IMR-90 (cell line): ENCODE measurements around the gene GBP7. TPM values are rescaled to one million over a fixed set of nuclear protein-coding genes. Genes with fewer than 3 reads are reported as not detected.
A peak's percentile ranks its signal among the peaks of the same experiment; 100 is the strongest.

Experiments
- ATAC-seq: fragments of 200-7000 bp; cut with Tn5 transposase; 2 replicates; pipeline ENCODE4 v1.9.1; 2020; ENCODE audit warnings: low read depth, mild to moderate bottlenecking, moderate library complexity
- BruUV-seq: library from RNA; stranded (reverse); fragments of 400-500 nt; replicated peaks from 2 replicates; lab custom pipeline; 2021; lab: Mats Ljungman, UMichigan
- CTCF ChIA-PET: fragments of 300-600 bp; formaldehyde crosslinking; extraction: SDS; loops from one replicate; lab custom pipeline; 2021; ENCODE audit warnings: antibody characterized with exemption; lab: Yijun Ruan, JAX
- POLR2A ChIA-PET: fragments of 300-600 bp; sonication (Branson Sonifier 250); formaldehyde crosslinking; loops from one replicate; lab custom pipeline; 2022; ENCODE audit warnings: antibody characterized with exemption; ENCODE audit not compliant: unreplicated experiment; lab: Charles Lee
- DNase-seq: peaks from one replicate; pipeline ENCODE4 v3.0.0; 2013
- H2AFZ ChIP-seq: replicated peaks from 2 replicates; pipeline ENCODE3; 2013; ENCODE audit warnings: low read length, mild to moderate bottlenecking; ENCODE audit not compliant: poor library complexity
- H2AK5ac ChIP-seq: 2 replicates; pipeline ENCODE4 v1.6.1; 2013; ENCODE audit warnings: low read depth, low read length, inconsistent platforms
- H2AK9ac ChIP-seq: replicated peaks from 2 replicates; pipeline ENCODE3; 2013; ENCODE audit warnings: mild to moderate bottlenecking, low read depth, low read length, moderate library complexity; ENCODE audit not compliant: poor library complexity
- H2BK120ac ChIP-seq: 2 replicates; pipeline ENCODE4 v1.6.1; 2013; ENCODE audit warnings: low read depth, low read length, inconsistent platforms
- H2BK15ac ChIP-seq: 3 replicates; pipeline ENCODE4 v1.6.1; 2013; ENCODE audit warnings: low read depth, low read length, inconsistent platforms
- H2BK20ac ChIP-seq: 2 replicates; pipeline ENCODE4 v1.6.1; 2013; ENCODE audit warnings: low read depth, mild to moderate bottlenecking, inconsistent platforms, low read length, moderate library complexity
- H2BK5ac ChIP-seq: 2 replicates; pipeline ENCODE4 v1.6.1; 2013; ENCODE audit warnings: mild to moderate bottlenecking, low read depth, low read length, inconsistent platforms; ENCODE audit not compliant: poor library complexity, severe bottlenecking
- H3K14ac ChIP-seq: replicated peaks from 2 replicates; pipeline ENCODE4 v1.6.1; 2013; ENCODE audit warnings: low read depth, low read length, inconsistent platforms
- H3K18ac ChIP-seq: 2 replicates; pipeline ENCODE4 v1.6.1; 2013; ENCODE audit warnings: low read depth, low read length, control low read depth
- H3K23ac ChIP-seq: 2 replicates; pipeline ENCODE4 v1.6.1; 2013; ENCODE audit warnings: low read depth, low read length, inconsistent platforms
- H3K27ac ChIP-seq: 2 replicates; pipeline ENCODE4 v1.5.1; 2013; ENCODE audit warnings: mild to moderate bottlenecking, control low read depth, low read length; ENCODE audit not compliant: insufficient read depth
- H3K27me3 ChIP-seq: 2 replicates; pipeline ENCODE4 v1.6.1; 2013; ENCODE audit warnings: low read length; ENCODE audit not compliant: control insufficient read depth, insufficient read depth
- H3K36me3 ChIP-seq: 2 replicates; pipeline ENCODE4 v1.6.1; 2013; ENCODE audit warnings: low read length, mixed read lengths; ENCODE audit not compliant: control insufficient read depth, insufficient read depth
- H3K4ac ChIP-seq: 2 replicates; pipeline ENCODE4 v1.6.1; 2013; ENCODE audit warnings: low read depth, low read length, inconsistent platforms
- H3K4me1 ChIP-seq: 2 replicates; pipeline ENCODE4 v1.6.1; 2013; ENCODE audit warnings: low read length, mixed read lengths; ENCODE audit not compliant: control insufficient read depth, insufficient read depth
- H3K4me2 ChIP-seq: 2 replicates; pipeline ENCODE4 v1.6.1; 2013; ENCODE audit warnings: low read depth, mild to moderate bottlenecking, control low read depth, low read length, moderate library complexity
- H3K4me3 ChIP-seq: 2 replicates; pipeline ENCODE4 v1.5.1; 2013; ENCODE audit warnings: low read depth, mild to moderate bottlenecking, control low read depth, low read length, moderate library complexity; ENCODE audit not compliant: insufficient read depth
- H3K56ac ChIP-seq: 2 replicates; pipeline ENCODE4 v1.6.1; 2013; ENCODE audit warnings: low read length, inconsistent platforms; ENCODE audit not compliant: insufficient read depth; ENCODE audit errors: extremely low read depth
- H3K79me1 ChIP-seq, 2 experiments: 2 replicates each; pipeline ENCODE4 v1.6.1; 2013; ENCODE audit warnings: low read length in 2 of 2, inconsistent platforms in 1 of 2, low read depth in 1 of 2
- H3K9ac ChIP-seq: 2 replicates; pipeline ENCODE4 v1.6.1; 2013; ENCODE audit warnings: low read depth, low read length, control low read depth
- H3K9me1 ChIP-seq: 2 replicates; pipeline ENCODE4 v1.6.1; 2013; ENCODE audit warnings: low read length, inconsistent platforms; ENCODE audit not compliant: insufficient read depth
- H3K9me3 ChIP-seq: 2 replicates; pipeline ENCODE4 v1.6.1; 2013; ENCODE audit warnings: low read length; ENCODE audit not compliant: control insufficient read depth, insufficient read depth
- H4K20me1 ChIP-seq: 2 replicates; pipeline ENCODE4 v1.6.1; 2013; ENCODE audit warnings: low read length, inconsistent platforms; ENCODE audit not compliant: insufficient read depth
- H4K5ac ChIP-seq: 2 replicates; pipeline ENCODE4 v1.6.1; 2013; ENCODE audit warnings: mild to moderate bottlenecking, low read depth, low read length, control low read depth
- H4K8ac ChIP-seq, 2 experiments: 2 replicates each; pipeline ENCODE4 v1.6.1; 2013; ENCODE audit warnings: low read depth in 2 of 2, low read length in 2 of 2, control low read depth in 1 of 2, inconsistent platforms in 1 of 2
- H4K91ac ChIP-seq: 2 replicates; pipeline ENCODE4 v1.6.1; 2013; ENCODE audit warnings: low read depth, low read length, inconsistent platforms; ENCODE audit not compliant: insufficient read depth
- MAFK ChIP-seq: IDR thresholded peaks from 2 replicates; pipeline ENCODE4 v1.6.1; 2012; ENCODE audit warnings: low read depth, low read length, improper control_type of control experiment
- RCOR1 ChIP-seq: IDR thresholded peaks from 2 replicates; pipeline ENCODE4 v1.6.1; 2012; ENCODE audit warnings: mild to moderate bottlenecking, low read length, improper control_type of control experiment; ENCODE audit not compliant: insufficient replicate concordance
- SMC3 ChIP-seq: fragments of 150-350 bp; IDR thresholded peaks from 2 replicates; pipeline ENCODE4 v1.6.1; 2016; ENCODE audit warnings: low read depth, mild to moderate bottlenecking, antibody characterized with exemption, low read length, moderate library complexity
- WGBS, 2 experiments: methylation state at CpG; one replicate each; pipeline versions ENCODE4 v1.1.5 to v1.1.7; 2013; ENCODE audit warnings: missing lambda C conversion rate in 2 of 2; ENCODE audit not compliant: insufficient read length in 1 of 2; ENCODE audit errors: extremely low coverage in 2 of 2; 5-methylcytosine and 5-hydroxymethylcytosine counted together
- dilution Hi-C: fragments of 300-500 bp; cut with HindIII; formaldehyde crosslinking; loops from one replicate; pipeline ENCODE4 v1.14.3; 2018; ENCODE audit warnings: low sequenced_read_pairs; ENCODE audit not compliant: unreplicated experiment
- in situ Hi-C: fragments of 300-500 bp; cut with MboI; formaldehyde crosslinking; loops from 3 replicates; pipeline ENCODE4 v1.14.3; 2019; ENCODE audit warnings: low sequenced_read_pairs, inconsistent platforms, mixed read lengths
- intact Hi-C: fragments of 100-400 bp; cut with micrococcal nuclease; formaldehyde crosslinking; loops from 2 replicates; pipeline ENCODE4 v1.10.0; 2022
- polyA plus RNA-seq, 3 experiments: library from polyadenylated mRNA; depleted of rRNA; stranded (reverse); fragments of >200 nt; gene quantifications; 2 replicates each; pipeline ENCODE4 v1.2.3, GENCODE V29; 2012; ENCODE audit warnings: low replicate concordance in 1 of 3
- total RNA-seq: library from RNA; depleted of rRNA; stranded (reverse); fragments of >200 nt; gene quantifications from 2 replicates; pipeline ENCODE4 v1.2.3, GENCODE V29; 2012

Gene GBP7
- total and polyA plus RNA-seq, 2 of the 4 experiments (the other 2 are of a cell fraction): not detected

GRCh38 chr1:89170170-89171066, 5.4 kb downstream of the GBP7 start:
- Histone ChIP-seq H3K27ac (no peak overlapping the region), H2BK120ac (no peak overlapping the region), H2BK15ac (no peak overlapping the region), H3K18ac (no peak overlapping the region), H4K91ac (no peak overlapping the region), H3K4me2 (no peak overlapping the region), H3K9me3 (no peaks in the 10 kb centered on the region), H2BK20ac (no peak overlapping the region), H3K79me1 (no peaks in the 10 kb centered on the region), H4K8ac (no peak overlapping the region), H3K14ac (no peak overlapping the region), H3K23ac (no peak overlapping the region), H4K20me1 (no peaks in the 10 kb centered on the region), H3K27me3 (no peaks in the 10 kb centered on the region), H4K5ac (no peak overlapping the region), H3K56ac (no peak overlapping the region), H3K9ac (no peak overlapping the region), H2AK9ac (no peak overlapping the region), H3K36me3 (no peaks in the 10 kb centered on the region), H2AK5ac (no peak overlapping the region), H3K4me3 (no peak overlapping the region), H3K4me1 (no peaks in the 10 kb centered on the region), H2BK5ac (no peak overlapping the region), H2AFZ (no peak overlapping the region), H3K9me1 (no peaks in the 10 kb centered on the region), H3K4ac (no peak overlapping the region)
- no peak for DNase-seq
- dilution Hi-C loops: no loop called here
- no peak for ATAC-seq
- TF ChIP-seq MAFK (peak; percentile 96), SMC3 (no peak), RCOR1 (no peak)
- BruUV-seq: no TSS peak
- CTCF ChIA-PET: no interaction called here
- intact Hi-C loops: no loop called here
- no CpG with 5 or more reads among the region's 4 CpGs for WGBS, 2 experiments
- in situ Hi-C loops: no loop called here
- POLR2A ChIA-PET: no interaction called here
